HCEC 1CT (cell line): Measurements from ENCODE around the gene RPL39L.
"Not testable (repeated sequence)": the region's sequence is repeated elsewhere in the genome, so short reads cannot be mapped to it uniquely, and the experiment has no call there.

Experiments used
- DNase-seq: peaks from one replicate; pipeline ENCODE4 v3.0.0-alpha.2; 2017

RPL39L gene

GRCh38 chr3:187139126-187139894, at the start of gene RPL39L:
RPL39L (minus strand) TSS chr3:187139496; CDS start chr3:187121300, 18,196 bp downstream.
- DNase-seq = peak; percentile 79

DNA sequence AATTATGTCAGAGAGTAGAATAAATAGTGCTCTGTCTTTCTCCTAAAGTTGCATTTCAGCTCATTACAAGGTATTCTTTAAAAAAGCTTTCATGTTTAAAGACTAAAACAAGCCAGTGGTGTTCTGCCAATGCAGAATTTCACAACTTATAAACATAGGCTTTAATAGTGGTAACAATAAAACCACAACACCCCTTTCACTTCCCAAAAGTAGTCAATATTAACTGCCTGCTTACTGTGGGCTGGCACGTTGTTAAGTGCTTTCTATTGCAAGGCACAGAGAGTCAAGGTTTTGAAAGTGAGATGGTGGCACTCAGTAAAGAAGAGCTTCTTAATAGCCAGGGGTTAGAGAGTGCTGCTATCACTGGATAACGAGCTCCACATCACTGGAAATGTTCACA, 49.6 kb upstream of the RPL39L start:
- no peak for DNase-seq

GRCh38 chr3:187186801-187187421, 47.6 kb upstream of the RPL39L start:
- peak; percentile 66 for DNase-seq

DNA sequence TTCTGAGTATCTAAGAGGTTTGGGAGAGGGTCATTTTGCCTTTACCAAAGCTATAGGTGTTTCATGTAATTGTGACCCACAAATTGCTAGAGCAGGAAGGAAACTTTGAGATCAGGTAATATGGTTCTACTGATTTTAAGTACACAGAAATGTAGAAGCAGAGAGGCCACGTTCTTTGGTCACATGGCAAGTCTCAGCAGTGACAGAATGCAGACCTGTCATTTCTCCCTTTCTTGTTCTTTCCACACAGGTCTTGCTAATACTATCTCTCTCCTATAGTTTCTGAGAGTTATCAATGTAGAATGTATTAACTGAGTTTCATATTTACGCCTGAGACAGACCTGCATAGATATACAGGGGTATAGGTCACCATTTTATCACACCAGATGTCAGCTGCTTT, 47.1 kb upstream of the RPL39L start:
- no peak for DNase-seq

DNA sequence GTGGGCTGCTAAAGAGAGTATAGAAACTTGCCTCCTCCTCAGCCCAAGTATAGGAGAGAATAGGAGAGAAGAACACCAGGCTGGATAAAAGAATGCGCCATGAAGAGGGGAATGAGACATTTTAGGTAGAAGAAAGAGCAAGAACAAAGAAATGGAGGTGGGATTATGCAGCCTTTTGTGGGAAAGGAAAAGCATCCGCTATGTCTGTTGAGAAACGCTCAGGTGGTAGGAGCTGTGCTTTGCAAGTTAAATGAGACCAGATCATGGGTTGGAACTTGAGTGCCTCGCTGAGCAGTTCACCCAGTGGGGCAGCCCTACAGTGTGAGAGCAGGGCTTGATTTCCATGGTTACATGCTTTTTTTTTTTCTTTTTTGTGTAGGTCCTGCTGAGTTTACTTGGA, 46.5 kb upstream of the RPL39L start:
- DNase-seq = no peak

GRCh38 chr3:187183903-187184302, 44.6 kb upstream of the RPL39L start:
- DNase-seq = no peak

DNA sequence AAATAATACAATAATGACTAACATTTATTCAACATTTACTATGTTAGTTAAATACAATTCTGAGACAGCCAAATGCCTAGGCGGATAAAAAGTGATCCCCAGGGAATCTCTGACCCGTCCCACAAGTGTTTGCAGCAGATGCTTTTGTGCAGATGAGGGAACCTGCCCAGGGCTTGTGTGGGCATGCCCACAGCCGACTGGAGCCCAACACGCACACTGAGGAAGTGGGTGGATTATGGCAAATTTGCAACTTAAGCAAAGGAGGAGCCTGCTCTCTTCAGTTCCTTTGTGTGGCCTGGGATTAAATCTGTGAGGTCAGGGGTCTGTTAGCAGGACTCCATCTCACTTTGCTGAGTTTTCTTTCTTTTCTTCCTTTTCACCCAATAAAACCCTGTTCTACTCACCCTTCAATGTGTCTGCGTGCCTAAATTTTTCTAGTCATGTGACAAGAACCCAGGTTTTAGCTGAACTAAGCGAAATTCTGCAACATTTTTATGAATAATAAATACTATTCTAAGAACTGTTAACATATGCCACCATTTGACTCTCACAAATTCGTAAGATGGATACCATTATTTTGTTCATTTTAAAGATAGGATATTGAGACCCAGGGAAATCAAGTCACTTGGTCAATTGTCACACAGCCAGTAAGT, 44.0 kb upstream of the RPL39L start:
- no peak for DNase-seq

DNA sequence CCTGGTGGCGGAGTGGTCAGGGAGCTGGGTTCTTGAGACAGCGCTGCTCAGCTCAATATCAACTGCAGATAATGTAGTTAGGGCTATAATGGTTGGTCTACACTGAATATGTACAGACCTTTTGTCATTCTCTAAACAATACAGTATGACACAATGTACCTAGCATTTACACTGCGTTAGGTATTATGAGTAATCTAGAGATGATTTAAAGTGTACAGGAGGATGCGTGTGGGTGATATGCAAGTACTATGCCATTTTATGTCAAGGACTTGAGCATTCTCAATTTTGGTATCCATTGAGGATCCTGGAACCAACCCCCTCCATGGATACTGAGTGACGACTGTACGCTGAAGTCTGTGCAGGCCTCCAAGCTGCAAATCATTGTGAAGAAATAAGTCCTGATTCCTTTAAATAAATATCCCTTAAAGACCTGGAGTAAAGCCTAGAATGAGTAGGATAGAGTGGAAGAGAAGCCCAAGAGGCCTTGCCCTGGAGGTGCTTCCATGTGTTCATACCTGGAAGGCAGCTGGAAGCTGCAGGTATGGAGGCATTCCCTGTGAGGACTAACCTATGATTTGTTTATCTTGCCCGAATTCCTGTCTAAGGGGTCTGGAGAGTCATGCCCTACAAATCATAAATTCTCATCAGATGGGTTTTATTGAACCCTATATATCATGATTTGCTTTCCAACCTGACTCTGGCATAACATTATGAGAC, 42.3 kb upstream of the RPL39L start:
- no peak for DNase-seq

DNA sequence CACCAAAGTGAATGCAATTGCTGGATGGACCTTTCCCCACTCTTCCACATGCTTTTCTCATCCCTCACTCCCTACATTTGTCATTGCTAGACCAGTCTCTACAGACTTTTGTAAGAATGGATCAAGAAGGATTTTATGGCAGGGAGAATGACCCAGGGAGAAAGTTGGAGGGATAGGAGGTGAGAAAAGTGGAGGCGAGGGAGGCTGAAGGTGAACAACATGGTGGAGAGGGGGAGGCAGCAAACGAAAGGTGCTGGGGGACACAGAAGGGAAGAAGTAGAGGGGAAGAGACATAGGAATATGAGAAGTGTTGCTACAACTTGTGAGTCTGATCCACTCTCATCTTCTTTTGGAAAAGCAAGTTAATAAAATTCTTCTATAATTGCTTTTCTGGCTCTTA, 33.6 kb upstream of the RPL39L start:
- DNase-seq = no peak

DNA sequence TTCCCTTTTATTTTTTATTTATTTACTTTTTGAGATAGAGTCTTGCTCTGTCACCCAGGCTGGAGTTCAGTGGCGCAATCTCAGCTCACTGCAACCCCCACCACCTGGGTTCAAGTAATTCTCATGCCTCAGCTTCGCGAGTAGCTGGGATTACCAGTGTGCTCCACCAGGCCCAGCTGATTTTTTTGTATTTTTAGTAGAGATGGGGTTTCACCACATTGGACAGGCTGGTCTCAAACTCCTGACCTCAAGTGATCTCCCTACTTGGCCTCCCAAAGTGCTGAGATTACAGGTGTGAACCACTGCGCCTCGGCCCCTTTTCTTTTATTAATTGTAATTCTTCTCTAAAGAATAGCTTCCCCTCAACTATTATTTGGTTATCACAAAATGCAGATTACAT, 31.6 kb upstream of the RPL39L start:
- DNase-seq = not testable (repeated sequence)

- no peak for DNase-seq
Measured at GRCh38 chr3:187169231-187169960, 30.1 kb upstream of the RPL39L start.

DNA sequence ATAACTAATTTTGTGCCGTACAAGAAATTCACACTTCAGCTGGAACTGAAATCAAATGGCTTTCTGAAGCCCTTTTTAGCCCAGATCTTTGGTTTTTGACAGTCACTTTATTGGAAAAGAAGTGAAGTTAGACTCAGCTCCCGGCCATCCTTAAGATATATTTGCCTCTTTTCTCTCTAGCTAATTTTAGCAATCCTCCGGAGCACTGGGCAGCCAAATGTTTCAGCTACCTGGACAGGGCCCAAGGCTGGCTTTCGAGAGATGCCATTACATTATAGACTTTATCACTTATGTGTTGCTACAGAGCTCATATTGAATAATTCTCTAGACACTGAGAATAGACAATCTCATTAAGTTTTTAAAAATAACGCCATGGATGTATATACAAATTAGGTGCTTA, 28.5 kb upstream of the RPL39L start:
- no peak for DNase-seq

- DNase-seq = no peak
Measured at GRCh38 chr3:187166750-187167149, 27.5 kb upstream of the RPL39L start.

GRCh38 chr3:187165144-187165543, 25.8 kb upstream of the RPL39L start:
- peak; percentile 54 for DNase-seq

- no peak for DNase-seq
Measured at GRCh38 chr3:187162265-187162953, 23.1 kb upstream of the RPL39L start.

GRCh38 chr3:187161556-187161955, 22.3 kb upstream of the RPL39L start:
- DNase-seq = no peak

DNA sequence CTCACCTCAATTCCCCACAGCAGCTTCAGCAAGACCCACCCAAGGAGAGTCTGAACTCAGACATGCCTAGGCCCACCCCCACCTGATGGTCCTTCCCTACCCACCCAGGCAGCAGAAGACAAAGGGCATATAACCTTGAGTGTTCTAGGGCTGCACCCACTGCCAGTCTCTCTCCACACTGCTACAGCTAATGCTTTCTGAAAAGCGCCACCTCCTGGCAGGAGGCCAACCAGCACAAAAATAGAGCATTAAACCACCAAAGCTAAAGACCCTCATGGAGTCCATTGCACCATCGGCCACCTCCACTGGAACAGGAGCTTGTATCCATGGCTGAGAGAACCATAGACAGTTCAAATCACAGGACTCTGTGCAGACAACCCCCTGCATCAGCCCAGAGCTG, 11.3 kb upstream of the RPL39L start:
- no peak for DNase-seq

GRCh38 chr3:187150186-187150585, 10.9 kb upstream of the RPL39L start:
- no peak for DNase-seq

DNA sequence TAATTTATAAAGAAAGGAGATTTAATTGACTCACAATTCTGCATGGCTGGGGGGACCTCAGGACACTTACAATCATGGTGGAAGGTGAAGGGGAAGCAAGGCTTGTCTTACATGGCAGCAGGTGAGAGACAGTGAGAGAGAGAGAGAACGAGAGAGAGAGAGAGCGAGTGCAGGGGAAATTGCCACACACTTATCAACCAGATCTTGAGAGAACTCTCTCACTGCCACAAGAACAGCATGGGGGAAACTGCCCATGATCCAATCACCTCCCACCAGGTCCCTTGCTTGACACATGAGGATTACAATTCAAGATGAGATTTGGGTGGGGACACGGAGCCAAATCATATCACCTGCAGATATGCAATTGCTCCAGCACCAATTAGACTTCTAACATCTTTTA, 7.1 kb upstream of the RPL39L start:
- DNase-seq = no peak

- DNase-seq = no peak
Measured at GRCh38 chr3:187145149-187145895, 6.0 kb upstream of the RPL39L start.

- no peak for DNase-seq
Measured at GRCh38 chr3:187139895-187140253, 578 bp upstream of the RPL39L start.
